LNCaP clone FGC (cell line): ENCODE data around the gene PGA3.
"Not testable (repeated sequence)": the region's sequence is repeated elsewhere in the genome, so short reads cannot be mapped to it uniquely, and the experiment has no call there.

Experiments
- DNase-seq: peaks from one replicate; pipeline ENCODE4 v3.0.0-alpha.2; 2011; ENCODE audit warnings: low read depth
- H3K4me3 ChIP-seq: 2 replicates; pipeline ENCODE4 v1.5.1; 2011; ENCODE audit warnings: mild to moderate bottlenecking, low read depth, low read length, control low read depth
- CTCF ChIP-seq: IDR thresholded peaks from 2 replicates; pipeline ENCODE4 v1.5.1; 2012; ENCODE audit warnings: mild to moderate bottlenecking; ENCODE audit not compliant: control insufficient read depth, insufficient read depth; ENCODE audit errors: extremely low read depth

Gene PGA3

GRCh38 chr11:61164606-61165424 is 38.5 kb upstream of the PGA3 start:
- no peak for TF ChIP-seq CTCF
- no peak overlapping the region for H3K4me3 ChIP-seq
- peak; percentile 82 for DNase-seq

DNA sequence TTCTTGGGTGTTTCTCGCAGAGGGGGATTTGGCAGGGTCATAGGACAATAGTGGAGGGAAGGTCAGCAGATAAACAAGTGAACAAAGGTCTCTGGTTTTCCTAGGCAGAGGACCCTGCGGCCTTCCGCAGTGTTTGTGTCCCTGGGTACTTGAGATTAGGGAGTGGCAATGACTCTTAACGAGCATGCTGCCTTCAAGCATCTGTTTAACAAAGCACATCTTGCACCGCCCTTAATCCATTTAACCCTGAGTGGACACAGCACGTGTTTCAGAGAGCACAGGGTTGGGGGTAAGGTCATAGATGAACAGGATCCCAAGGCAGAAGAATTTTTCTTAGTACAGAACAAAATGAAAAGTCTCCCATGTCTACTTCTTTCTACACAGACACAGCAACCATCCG is 37.5 kb upstream of the PGA3 start:
- H3K4me3 ChIP-seq, DNase-seq: not testable (repeated sequence)

GRCh38 chr11:61166331-61166730 is 37.0 kb upstream of the PGA3 start:
- H3K4me3 ChIP-seq, DNase-seq: not testable (repeated sequence)

GRCh38 chr11:61168042-61168688 is 35.1 kb upstream of the PGA3 start:
- no peak for DNase-seq

GRCh38 chr11:61168800-61169199 is 34.5 kb upstream of the PGA3 start:
- no peak overlapping the region for H3K4me3 ChIP-seq
- no peak for DNase-seq
- no peak for TF ChIP-seq CTCF

More at GRCh38 chr11:61168042-61168688, 35.1 kb upstream of the PGA3 start:
- no peak for TF ChIP-seq CTCF
- no peak overlapping the region for H3K4me3 ChIP-seq

- TF ChIP-seq CTCF, result no peak
- no peak overlapping the region for H3K4me3 ChIP-seq
- DNase-seq, result no peak
Observed at GRCh38 chr11:61170566-61170965, 32.7 kb upstream of the PGA3 start.

- no peak for TF ChIP-seq CTCF
Observed at GRCh38 chr11:61171907-61172306, 31.4 kb upstream of the PGA3 start.

DNA sequence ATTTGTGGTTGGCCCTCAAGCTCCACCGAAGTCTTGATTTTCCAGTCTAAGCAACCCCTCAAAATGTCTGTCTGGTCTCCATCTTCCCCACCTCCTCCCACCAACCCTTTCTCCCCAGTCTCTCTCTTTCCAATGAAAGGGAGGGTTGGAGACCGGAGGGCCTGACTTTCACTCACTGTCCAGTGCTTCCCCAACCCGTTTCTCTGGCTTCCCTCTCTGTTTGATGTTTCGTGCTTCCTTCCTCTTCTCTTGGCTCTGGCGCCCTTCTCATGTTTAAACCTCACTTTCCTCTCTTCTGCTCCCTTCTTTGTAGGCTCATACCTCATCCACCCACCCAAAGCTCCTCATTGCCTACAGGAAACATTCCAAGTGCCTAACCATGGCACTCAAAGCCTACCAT is 31.0 kb upstream of the PGA3 start:
- DNase-seq, result no peak
- H3K4me3 ChIP-seq, result no peak overlapping the region
- no peak for TF ChIP-seq CTCF

More at GRCh38 chr11:61171907-61172306, 31.4 kb upstream of the PGA3 start:
- H3K4me3 ChIP-seq, result no peak overlapping the region
- no peak for DNase-seq
